Hematopoietic multipotent progenitor cell treated with erythropoietin and hydrocortisone succinate and interleukin-3 and kit ligand, for 6 days (in vitro differentiated cells): ENCODE data around the gene TMEM179.

Experiments used
- DNase-seq: peaks from one replicate; pipeline ENCODE4 v3.0.0-alpha.2; 2015

TMEM179 gene

DNA sequence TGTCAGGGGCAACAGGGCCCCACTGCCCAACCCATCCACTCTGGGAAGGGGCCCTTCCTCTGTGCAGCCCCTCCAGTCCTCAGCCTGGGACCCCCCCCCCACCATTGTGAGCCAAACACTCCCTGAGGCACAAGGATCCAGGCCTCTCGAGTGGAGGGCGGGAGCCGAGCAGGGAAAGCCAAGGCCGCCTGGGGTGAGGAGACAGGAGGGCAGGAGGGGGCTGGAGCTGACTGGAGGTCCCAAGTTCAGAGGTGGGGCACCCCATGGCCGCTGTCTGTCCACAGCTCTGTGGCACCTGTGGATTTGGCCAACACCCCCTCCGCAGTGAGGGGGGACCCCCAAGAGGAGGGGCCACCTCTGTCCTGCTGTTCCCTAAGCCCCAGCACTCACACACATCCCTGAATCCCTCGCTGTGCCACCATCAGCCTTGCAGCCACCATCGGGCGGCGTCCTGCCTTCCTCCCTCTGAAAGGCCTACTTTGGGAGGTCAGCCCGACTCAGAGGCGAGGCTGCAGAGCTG, 50.4 kb downstream of the TMEM179 start:
- no peak for DNase-seq

- DNase-seq: no peak
Measured at GRCh38 chr14:104553166-104554087, 51.1 kb downstream of the TMEM179 start.

- no peak for DNase-seq
Measured at GRCh38 chr14:104552738-104553125, 51.8 kb downstream of the TMEM179 start.

DNA sequence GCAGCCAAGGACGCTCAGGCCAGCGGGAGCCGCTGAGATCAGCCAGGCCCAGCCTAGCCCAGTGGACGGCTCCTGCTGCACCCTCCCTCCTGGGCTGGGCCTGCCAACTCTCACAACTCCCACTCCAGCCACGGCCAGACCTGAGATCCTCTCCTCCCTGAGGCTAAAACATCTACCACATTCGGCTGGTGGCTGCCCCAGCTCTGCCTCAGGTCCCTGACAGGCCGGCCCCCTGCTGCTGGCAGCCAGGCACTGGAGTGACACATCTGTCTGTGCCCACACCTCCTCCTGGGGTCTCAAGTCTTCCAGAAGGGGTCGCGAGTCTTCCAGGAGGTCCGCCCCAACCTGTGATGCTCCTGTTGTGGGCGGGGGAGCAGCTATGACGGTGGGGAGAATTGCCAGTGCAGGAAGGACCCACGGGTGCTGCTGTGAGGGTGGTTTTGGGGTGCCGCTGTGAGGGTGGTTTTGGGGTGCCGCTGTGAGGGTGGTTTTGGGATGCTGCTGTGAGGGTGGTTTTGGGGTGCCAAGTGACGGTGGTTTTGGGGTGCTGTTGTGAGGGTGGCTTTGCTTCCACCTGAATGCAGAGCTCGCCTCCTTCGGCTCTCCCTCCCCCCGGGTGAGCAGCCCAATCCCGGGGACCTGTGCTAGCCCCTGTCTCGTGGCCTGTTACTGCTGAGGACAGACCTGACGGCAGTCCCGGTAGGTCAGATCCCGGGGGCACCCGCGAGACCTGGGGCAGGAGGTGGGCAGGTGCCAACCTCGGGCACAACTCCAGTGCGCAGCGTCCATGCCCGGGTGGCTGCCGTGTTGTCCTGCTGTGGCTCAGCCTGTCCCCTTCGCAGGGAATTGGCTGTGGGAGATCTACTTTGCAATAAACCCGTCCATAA, 52.5 kb downstream of the TMEM179 start:
- DNase-seq: no peak

DNA sequence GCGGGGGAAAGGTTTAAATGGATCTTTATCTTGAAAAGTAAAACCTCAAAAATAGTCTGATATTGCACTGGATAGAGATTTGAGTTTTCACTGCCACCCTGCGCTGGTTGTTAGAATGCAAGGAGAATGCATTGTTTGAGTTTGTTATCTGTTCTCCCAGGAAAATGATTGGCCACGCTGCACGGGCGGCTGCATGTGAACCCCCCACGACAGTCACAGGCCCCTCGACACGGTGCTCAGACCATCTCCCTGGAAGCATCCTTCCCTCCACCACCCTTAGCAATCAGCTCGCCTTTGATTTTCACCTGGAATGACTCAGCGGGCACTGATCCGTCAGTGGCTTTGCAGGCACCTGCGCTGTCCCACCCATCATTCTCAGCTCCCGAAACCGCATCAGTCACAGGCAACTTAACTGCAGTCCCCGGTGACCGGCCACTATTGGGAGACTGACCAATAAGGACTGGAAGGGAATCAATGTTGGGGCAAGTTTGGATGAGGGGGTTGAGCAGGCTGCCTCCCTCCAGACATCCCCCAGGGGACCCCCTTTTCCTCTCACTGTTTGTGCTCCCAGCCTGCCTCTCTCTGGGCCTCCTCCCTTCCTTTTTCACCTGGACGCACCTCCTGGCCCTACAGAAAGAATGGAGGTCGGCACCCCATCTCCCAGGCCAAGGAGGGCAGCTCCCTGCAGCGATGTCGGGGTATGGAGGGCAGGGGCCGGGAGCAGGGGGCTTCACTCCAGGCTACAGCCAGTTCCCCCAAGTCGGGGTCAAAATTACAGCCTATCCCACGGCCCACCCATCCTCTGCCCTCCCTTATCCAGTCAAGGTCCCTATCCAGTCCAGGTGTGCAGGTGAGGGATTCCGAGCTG, 53.5 kb downstream of the TMEM179 start:
- DNase-seq: no peak

DNA sequence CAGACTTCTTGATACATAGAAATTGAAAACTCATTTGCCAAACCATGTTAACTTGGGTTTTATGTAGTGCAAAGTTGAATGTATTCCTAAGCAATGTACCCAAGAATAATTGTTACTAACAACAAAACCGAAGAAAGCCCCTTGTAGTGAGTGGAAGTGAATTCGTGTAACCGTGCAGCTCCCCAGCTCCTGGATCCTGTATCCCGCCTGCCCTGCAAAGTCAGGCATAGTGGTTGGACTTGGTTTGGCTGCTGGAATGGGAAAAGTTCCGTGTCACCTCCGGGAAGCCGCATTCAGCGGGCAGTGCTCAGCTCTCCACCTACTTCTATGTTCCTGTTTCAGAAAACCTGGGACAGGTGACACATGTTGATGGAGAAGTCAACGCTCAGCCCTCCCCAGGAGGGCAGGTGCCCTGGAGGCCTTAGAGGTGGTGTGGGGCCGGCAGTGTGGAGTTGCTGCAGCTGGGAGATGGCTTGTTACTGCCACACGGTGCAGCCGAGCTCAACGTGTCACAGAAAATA, 54.2 kb downstream of the TMEM179 start:
- no peak for DNase-seq

GRCh38 chr14:104549536-104550339, 54.8 kb downstream of the TMEM179 start:
- DNase-seq: no peak

- no peak for DNase-seq
Measured at GRCh38 chr14:104548802-104549535, 55.6 kb downstream of the TMEM179 start.

DNA sequence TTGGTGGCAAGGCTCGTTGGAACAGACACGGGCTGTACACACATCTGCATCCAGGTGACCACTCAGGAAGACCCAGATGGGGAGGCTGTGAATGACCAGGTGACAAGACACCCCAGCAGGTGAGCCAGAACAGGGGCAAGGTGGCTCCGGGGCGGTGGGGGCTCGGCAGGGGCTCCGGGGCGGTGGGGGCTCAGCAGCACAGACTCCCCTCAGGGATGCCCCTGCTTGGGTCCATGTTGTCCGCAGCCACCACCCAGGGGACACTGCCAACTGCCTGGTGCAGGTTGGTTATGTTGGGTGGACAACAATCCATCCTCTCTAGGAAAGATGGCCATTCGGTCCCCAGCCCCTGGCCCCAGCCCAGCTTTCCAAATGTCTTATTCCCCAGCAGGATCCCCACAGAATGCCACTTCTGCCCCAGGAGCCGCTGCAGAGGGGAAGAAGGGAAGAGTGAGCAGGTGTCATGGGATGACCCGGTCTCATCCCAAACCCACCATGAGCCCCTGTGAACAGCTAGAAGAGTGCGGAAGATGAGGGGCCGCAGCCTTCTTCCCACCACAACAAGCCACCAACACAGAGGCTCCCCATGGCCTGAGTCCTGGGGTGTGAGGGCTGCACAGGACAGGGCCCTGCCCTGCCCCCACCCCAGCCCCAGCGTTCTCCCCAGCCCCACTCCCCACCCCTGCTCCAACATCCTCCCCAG, 56.4 kb downstream of the TMEM179 start:
- no peak for DNase-seq

GRCh38 chr14:104547310-104547997, 57.1 kb downstream of the TMEM179 start:
- DNase-seq: no peak

DNA sequence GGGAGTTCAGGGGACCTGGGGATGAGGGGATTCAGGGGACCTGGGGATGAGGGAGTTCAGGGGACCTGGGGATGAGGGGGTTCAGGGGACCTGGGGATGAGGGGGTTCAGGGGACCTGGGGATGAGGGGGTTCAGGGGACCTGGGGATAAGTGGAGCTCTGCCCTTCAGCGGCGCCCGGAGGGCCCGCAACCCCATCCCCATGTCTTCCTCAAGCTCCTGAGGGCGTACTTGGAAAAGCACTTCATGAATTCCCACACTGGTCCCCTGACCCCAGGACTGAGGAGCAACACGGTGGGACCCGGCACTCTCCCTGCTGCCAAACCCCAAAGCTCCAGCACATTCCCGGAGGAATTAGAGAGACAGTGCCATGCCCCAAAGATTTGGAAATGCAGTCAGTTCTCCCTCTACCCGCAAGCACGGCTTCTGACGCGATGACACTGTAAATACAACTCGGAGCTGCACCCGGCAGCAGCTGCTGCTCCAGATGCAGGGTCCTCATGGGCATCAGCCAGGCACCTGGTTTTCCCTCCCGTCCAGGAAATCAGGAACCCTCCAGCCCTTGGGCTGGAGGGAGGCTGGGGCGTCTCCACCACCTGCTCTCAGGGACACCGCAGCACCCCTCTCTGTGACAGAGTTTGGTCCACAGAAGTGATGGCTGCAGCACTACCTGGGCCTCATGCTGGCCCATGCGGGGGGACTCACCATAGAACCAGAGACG, 57.8 kb downstream of the TMEM179 start:
- DNase-seq: no peak

- DNase-seq: no peak
Measured at GRCh38 chr14:104545942-104546501, 58.5 kb downstream of the TMEM179 start.

GRCh38 chr14:104545151-104545941, 59.2 kb downstream of the TMEM179 start:
- no peak for DNase-seq

- DNase-seq: no peak
Measured at GRCh38 chr14:104544362-104544961, 60.1 kb downstream of the TMEM179 start.

DNA sequence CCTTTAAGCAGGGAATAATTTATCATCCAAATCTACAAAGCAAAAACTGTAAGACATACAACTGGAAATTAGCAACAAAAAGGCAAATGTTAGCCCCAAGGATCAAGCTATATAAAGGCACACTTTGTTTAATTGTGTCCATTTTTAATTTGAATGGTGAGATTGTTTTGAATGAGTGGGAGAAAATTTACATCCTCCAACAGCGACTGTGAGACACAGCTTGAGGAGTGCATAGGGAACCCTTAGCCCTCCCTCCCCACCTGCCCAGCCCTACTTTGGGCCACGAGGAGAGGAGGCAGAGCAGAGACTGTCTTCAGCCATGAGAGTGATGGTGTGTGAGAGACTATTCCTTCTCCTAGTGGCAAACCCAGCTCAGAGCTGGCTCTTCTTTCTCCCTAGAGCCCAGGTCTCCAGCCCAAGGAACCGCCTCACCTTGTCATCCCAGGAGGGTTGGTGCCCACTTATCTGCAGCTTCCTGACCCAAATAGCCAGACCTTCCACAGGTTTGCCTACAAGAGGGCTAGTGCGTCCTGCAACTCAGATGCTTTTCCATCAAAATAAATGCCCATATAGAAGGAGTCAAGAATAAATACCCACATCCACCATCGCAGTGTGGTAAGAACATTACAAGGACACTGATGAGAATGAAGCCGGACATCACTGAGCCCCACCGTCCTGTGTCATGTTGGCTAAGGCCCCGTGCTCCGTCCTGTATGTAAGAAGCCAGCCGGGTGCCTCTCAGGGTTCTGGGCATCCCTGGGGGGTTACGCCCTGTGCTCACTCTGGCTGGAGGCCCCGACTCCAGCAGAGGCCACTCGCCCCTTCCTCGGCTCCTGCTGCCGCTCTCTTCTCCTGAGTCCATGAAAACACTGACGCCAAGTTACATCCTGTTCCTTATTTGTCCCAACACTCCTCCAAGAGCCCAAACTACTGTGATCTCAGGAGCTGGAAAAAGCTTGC, 61.4 kb downstream of the TMEM179 start:
- no peak for DNase-seq
